ENCODE measurements around the gene ATP5ME.
"Not testable (repeated sequence)": the region's sequence is repeated elsewhere in the genome, so short reads cannot be mapped to it uniquely, and the experiment has no call there.

ATP5ME gene

DNA sequence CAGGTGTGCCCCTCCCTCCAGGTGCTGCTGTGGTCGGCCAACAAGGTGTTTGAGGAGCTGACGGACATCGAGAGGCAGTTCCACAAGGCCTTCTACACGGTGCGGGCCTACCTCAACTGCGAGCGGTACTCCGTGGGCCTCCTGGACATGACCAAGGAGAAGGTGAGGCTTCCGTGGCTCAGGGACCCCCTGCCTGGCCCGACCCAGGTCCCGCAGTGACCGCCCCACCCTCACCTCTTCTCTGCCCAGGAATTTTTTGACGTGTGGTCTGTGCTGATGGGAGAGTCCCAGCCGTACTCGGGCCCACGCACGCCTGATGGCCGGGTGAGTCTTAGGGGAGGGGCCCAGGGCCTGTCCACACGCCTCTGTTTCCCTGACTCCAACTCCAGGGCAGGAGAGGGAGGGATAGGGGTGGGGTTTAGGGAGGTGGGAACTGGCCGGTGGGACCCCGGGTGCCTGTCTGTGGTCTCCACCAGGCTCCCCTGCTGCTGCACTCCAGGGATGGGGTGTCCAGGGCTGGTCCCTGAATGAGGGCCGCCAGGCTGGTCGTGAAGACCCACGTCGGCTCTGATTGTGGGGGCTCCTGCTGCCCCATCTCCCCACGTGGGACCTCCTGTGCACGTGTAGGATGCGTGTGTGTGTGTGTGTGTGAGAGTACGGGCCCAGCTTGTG lies 20.1 kb downstream of the ATP5ME start:
- no peak for DNase-seq

DNA sequence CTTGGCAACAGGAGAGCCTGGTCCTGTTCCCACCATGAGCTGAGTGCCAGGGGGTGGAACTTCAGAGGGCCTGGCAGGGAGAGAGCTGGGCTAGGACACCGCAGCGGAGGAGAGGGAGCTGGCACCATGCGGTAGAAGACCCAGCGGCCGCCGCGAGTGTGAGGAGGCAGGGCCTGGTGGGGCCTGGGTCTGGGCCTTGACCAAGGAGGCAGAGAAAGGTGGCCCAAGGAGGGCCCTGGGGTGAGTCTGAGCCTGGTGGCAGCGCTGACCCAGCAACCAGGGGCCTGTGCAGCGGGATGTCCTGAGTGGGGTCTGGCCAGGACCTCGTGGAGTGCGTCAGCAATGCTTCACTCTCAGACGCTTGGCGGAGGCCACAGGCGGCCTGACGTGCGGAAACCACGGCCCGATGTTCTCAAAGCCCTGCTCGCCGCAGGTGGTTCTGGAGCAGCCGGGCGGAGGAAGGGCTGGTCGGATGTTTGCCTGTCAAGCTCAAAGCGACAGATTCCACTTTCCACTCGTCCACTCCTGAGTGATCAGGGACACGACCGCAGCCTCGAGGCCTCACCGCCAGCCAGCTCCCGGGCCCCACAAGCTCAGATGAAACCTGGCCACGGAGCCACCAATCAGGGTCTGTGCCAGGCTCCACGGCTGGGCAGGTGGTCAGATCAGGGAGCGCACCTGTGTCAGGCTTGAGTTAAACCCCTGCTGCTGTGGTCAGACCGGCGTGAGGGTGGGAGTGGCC lies 20.8 kb downstream of the ATP5ME start:
- DNase-seq = no peak

DNA sequence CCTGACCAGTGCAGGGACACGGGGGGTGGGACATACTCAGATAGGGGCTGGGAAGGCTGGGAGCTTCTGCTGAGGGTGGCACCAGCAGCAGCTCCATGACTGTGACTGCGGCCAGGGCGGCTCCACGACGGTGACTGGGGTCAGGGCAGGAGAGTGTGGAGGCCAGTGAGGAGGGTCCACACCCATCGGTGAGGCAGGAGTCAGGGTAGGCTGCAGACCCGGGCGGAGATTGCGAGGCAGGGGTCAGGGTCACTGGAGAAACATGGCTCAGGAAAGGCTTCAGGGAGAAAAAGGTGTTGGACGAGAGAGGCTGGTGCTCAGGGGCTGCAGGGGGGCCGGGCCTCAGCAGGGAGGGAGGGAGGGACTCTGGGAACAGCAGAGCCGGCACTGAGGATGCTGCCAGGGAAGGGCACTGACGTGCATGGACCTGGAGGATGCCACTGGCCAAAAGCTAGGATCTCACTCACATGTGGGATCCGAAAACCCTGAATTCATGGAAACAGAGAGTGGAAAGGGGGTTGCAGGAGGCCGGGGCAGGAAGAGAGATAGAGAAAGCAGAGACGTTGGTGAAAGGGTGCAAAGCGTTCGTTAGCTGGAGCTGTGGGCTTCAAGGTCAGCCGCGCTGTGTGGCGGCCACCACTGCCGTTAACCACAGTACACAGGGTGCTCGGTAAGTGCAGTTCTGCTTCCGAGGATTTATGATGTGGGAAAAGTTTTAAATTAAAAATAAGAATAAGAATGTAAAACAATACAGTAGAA lies 22.0 kb downstream of the ATP5ME start:
- DNase-seq = no peak

DNA sequence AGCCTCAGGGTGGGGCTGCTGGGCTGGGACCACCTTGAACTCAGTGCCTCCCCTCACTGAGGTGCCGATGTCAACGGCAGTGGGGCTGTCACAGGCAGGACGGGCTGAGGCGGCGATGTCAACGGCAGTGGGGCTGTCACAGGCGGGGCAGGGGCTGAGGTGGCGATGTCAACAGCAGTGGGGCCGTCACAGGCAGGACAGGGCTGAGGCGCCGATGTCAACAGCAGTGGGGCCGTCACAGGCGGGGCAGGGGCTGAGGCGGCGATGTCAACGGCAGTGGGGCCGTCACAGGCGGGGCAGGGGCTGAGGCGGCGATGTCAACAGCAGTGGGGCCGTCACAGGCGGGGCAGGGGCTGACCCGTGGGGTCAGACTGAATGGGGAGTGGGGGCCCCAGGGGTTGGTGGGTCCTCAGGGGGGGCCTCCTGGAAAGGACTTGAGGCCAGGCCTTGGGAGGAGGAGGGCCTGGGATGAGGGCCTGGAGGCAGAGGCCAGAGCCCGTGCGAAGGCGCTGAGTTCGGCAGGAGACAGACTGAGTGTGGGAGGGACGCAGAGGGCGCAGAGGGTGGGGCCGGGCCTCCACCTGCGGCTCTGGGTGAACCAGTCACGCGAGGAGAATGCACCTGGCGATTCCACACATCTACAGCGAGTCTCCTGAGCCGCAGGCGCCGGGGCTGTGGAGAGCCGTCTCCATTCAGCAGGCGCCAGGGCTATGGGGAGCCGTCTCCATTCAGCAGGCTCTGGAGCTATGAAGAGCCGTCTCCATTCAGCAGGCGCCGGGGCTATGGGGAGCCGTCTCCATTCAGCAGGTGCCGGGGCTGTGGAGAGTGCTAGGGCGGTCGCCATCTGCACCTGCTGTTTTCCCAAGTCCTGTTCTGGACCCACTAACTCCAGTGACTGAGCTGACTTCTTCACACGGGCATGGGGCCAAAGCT lies 22.9 kb downstream of the ATP5ME start:
- DNase-seq = no peak

DNA sequence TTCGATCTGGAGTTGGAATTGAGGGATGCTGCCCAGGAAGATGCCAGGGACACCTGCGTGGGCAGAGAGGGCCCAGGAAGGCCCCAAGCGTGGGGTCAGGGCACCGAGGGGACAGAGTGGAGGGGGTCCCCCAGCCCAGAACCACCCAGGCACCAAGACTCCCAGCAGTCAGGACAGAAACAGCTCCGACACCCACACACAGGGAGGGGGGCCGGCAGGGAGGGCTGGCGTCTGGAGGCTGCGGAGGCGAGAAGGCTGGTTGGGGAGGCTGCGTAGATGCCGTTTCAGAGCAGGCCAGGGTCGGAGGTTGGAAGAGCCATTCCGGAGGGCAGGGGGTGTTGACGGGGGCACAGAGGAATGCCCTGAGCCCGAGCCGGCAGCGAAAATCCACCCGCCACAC lies 23.6 kb downstream of the ATP5ME start:
- DNase-seq = no peak

DNA sequence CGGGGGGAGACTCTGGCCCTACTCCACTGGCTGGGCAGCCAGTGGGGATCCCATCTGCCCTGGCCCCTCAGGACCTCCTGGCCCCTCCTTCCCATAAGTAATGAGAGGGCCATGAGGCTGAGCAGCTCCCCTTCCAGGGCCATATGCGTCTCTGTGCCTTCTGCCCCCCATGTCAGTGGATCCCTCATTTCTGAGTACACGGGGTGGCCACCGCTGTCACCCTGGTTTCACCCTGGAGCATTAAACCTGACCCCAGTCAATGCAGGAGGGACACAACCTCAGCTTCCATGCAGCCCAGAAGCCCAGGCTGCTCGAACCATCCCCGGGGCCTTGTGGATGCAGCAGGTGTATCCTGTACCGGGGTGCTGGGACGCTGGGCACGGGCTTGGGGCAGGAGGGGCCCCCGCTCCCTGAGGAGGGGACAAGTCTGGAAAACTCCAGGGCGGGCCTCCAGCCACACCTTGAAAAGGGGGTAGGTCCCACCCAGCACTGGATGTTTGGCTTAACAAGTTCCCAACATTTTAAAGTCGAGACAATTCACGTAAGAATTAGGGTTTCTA lies 24.2 kb downstream of the ATP5ME start:
- no peak for DNase-seq

DNA sequence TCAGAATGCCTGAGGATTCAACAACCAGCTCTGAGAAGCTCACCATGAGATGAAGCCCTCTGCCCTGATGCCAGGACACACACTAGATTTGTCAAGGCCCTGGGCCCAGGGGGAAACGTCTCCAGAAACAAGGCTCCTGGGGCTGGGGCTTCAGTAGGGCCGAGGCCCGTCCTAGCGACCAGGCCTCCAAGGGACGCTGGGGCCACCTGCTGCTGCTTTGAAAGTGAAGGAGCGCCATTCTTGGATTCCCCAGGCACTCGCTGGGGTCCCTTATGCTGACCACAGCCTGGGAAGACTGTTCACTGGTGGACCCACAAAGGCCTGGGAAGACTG lies 24.8 kb downstream of the ATP5ME start:
- no peak for DNase-seq

DNA sequence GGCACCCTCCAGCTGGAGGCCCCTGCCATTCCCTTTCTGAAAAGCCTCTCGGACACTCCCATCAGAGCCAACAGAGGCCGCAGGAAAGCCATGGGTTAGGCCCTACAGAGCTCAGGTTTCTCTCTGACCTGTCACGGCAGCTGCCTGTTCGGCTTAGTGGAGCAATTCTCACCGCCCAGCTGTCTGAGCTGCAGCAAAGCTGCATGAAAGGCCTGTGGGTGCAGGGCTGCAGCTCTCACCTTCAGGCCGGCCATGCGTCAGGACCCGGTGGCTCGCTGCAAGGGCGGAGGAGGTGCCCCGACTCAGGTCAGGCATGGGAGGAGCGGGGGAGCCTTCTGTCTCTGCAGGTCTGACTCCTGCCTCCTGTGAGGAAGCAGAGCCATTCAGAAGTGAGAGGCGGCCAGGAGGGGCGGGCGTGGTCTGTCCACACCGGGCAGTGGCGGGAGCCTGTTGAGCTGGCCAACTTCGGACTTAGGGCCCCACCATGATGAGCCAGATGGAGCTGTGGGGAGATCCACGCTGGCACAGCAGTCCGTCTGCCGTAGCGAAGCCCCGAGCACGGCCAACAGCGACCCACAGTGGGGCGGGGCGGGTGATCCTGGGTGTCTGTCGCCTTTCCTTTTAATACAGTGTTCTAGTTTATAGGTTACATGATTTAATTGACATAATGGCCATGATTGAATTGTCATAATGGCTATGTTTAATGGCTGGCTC lies 25.3 kb downstream of the ATP5ME start:
- DNase-seq = no peak

DNA sequence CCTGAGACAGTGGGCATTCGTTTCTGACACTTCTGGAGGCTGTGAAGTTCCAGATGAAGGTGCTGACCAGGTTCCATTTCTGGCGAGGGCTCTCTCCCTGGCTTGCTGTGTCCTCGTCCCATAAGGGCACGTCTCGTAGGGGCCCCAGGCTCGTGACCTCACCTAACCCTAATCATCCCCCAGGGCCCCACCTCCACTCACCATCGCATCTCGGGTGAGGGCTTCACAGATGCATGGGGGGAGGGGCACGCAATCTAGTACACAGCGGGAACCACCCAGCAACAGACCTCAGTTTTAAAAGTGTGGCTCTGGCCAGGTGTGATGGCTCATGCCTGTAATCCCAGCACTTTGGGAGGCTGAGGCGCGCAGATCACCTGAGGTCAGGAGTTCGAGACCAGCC lies 26.6 kb downstream of the ATP5ME start:
- no peak for DNase-seq

DNA sequence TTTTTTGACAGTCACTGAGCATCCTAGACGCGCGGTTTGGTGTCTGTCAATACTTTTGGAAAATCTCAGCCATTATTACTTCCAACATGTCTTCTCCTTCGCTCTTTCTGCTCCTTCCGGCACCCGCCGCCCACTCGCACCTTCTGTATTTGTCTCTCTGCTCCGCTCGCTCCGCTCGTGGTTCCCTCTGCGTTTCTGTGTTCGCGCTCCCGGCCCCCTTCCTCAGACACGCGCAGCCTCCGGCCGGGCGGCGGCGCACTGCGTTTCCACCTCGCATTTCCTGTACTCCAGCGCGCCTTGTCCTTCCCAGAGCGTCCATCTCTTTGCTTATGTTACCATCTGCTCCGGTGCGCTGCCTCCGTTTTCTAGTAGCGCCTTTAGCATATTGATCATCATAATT lies 27.6 kb downstream of the ATP5ME start:
- DNase-seq = no peak

DNA sequence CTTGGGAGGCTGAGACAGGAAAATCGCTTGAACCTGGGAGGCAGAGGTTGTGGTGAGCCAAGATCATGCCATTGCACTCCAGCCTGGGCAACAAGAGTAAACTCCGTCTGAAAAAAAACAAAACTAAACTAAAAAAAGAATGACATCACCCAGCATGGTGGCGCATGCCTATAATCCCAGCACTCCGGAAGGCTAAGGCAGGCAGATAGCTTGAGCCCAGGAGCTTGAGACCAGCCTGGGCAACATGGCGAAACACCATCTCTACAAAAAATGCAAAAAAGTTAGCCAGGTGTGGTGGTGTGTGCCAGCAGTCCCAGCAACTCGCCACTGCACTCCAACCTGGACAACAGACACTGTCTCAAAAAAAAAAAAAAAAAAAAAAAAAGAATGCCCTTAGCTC lies 31.7 kb downstream of the ATP5ME start:
- not testable (repeated sequence) for DNase-seq

DNA sequence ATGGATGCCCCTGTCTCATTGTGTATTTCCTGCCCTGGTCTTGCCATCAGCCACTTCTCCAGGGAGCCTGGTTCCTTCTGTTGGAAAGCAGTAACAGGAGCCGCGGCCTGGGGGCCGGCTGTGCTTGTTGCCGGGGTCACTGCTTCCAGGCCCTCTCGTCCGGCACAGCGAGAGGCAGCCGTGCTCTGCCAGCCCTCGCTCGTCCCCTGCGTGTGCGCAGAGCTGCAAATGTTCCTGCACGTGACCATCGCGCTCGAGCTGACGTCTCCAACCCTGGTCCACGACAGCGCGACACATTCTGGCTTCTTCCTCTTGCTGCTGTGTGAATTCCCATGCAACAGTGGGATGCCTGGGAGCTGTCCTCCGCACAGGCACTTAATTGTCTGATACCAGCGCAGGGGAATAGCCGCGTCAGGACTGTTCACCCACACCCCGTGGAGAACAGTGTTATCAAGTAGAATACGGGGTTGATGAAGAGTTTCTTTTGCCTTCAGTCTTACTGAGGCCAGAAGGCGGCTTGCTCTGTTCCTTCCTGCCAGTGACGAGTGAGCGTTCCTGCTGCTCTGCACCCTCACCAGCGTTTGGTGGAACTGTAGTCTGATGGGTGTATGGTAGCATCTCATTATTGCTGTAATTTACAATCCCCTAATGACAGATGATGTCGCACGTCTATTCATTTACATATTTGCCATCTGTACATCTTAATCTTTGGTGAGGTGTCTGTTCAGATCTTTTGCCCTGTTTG lies 36.4 kb downstream of the ATP5ME start:
- DNase-seq = no peak

DNA sequence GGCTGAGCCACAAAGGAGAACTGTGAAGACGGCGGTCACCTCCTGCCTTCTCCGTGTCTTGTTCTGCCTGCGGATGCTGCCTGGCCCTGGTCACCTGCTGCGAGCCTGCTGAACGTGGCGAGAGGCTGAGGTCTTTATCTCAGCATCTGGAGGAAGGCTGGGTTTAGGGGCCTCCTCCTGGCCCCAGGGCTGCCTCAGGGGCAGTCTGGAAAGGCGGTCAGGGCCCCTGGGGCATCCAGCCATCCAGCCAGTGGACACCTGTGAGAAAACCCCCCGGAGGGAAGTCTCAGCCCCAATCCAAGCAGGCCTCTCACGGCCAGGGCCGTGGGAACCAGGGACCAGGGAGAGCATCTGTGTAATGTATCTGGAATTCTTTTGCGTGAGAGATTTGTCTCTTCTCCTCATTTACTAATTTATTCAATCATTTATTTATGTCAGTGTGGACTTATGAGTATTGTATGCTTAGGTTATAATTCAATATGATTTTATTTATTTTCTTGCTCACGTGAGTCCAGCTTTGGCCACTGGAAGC lies 37.4 kb downstream of the ATP5ME start:
- no peak for DNase-seq

DNA sequence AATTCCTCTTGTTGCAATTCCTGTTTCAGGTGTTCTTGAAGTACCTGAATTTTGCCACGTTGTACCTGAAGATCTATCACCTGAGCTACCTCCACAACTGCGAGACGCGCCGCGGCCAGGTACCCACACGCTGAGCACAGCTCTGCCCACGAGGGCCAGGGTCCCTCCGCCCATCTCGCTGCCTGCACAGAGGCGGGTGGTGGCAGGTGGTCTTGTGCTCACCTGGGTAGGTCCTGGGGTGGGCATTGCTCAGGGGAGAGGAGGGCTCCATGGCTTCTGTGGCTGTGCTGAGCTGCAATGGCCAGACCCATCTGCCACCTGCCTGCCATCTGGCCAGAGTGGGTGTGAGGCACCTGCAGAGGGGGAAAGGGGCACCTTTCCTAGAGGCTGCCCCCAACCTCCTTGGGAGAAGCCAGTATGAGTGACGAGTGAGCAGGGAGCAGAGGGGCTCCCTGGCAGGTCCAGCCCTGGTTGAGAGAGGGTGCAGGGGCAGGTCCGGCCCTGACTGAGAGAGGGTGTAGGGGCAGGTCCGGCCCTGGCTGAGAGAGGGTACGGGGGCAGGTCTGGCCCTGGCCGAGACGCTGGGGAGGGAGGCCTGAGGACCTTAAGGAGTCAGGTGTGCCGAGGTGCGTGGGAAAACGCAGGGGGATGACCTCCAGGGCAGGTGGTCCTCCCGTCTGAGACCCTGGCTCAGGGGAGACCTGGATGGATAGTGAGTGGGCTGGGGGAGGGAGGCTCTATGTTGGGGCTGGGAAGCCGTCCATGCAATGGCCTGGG lies 38.0 kb downstream of the ATP5ME start:
- DNase-seq = no peak

DNA sequence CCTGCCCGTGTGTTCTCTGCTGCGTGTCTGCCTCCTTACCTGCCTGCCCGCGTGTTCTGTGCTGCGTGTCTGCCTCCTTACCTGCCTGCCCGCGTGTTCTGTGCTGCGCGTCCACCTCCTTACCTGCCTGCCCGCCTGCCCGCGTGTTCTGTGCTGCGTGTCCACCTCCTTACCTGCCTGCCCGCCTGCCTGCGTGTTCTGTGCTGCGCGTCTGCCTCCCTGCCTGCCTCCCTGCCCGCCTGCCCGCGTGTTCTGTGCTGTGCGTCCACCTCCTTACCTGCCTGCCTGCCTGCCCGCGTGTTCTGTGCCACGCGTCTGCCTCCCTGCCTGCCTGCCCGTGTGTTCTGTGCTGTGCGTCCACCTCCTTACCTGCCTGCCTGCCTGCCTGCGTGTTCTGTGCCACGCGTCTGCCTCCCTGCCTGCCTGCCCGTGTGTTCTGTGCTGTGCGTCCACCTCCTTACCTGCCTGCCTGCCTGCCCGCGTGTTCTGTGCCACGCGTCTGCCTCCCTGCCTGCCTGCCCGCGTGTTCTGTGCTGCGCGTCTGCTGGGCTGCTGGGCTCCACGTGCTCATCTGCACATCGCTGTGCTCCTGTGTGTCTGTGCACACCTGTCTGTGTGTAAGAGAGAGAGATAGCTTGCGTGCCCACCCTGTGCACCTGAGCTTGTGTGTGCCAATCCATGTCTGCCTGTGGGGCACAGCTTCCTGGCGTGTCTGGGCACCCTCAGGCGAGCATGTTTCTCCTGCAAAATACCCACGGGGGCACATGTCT lies 38.8 kb downstream of the ATP5ME start:
- not testable (repeated sequence) for DNase-seq

DNA sequence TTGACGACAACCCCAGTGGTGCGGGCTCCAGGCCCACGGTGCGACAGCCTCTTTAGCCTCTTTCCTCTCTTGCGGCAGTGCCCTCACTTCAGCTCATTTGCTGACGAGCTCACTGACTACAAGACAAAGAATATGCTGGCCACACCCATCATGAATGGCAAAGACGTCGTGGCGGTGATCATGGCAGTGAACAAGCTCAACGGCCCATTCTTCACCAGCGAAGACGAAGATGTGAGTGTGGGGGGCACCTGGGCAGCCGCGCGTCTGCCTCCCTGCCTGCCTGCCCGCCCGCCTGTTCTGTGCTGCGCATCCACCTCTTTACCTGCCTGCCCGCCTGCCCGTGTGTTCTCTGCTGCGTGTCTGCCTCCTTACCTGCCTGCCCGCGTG lies 39.5 kb downstream of the ATP5ME start:
- DNase-seq = no peak

DNA sequence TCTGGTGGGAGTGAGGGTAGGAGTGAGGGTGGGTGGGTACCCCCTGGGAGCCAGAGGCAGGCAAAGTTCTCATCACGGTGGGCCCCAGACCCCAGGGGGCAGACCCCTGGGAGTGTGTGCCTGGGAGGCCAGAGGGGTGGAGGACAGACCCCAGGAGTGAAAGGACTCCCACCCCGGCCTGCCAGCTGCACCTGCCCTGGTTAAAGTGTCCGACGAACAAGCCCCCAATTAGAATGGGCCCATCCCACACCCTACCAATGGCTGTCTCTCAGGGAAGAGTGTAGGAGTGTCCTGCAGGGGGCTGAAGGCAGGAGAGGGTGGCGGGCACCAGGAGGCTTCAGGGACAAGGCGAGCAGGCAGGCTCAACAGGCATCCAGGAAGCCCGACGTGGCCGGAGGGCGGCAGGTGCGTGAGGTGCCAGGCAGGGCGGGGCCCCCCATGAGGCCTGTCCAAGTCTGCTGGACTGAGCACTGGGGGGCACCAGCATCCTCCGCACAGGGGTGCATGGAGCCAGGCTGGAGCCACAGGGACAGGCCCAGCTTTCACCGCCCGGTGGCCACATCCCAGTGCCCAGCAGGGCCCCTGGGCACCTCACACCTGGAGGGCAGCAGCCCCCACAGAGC lies 40.0 kb downstream of the ATP5ME start:
- no peak for DNase-seq

DNA sequence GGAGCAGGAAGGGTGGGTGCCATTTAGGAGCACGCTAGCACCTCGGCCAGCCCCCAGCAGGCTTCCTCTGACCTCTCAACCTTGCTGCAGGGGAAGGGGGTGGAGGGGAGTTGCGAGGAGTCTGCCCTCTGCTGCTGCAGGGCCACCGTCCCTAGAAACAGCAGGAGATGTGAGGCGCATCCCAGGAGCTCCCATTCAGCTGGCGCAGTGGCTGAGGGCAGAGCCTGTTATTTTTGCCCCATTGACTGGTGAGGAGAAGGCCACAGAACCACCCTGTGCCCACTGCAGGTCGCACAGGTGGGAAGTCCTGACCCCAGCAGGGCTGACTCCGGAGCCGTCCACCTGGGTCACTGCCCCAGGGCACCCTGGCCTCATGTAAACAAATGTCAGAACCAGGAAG lies 40.7 kb downstream of the ATP5ME start:
- DNase-seq = no peak

DNA sequence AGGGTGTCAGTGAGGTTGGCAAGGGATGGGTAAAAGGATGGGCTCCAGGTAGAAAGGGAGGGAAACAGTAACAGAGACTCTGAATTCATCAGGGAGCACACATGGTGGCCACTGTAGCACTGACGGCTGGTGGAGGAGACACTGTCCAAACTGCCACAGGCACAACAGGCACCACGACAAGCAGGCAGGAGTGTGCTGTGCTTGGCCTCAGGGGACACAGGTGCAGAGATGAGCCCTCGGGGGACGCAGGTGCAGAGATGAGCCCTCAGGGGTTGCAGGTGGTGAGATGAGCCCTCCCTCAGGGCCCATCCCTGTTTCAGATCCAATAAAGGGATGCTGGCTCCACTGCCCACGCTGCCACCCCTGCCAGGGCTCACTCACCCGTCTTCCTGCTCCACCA lies 41.1 kb downstream of the ATP5ME start:
- no peak for DNase-seq

Measured in activated naive CD4-positive, alpha-beta T cell (primary cell).